CD8-positive, alpha-beta memory T cell (primary cell): ENCODE results near the gene RC3H2. TPM values are rescaled to one million over a fixed set of nuclear protein-coding genes. Genes with fewer than 3 reads are reported as not detected.

Experiments used
- CTCF ChIA-PET: fragments of 350-600 bp; sonication (Branson Sonifier 250); formaldehyde crosslinking; loops from one replicate; lab custom pipeline; 2021; ENCODE audit warnings: antibody characterized with exemption; lab: Charles Lee
- POLR2A ChIA-PET: fragments of 350-600 bp; sonication (Branson Sonifier 250); formaldehyde crosslinking; loops from one replicate; lab custom pipeline; 2021; ENCODE audit warnings: antibody characterized with exemption; lab: Charles Lee
- DNase-seq, 5 donors: peaks; one replicate each; pipeline versions ENCODE4 v3.0.0 to v3.0.0-alpha.2; 2020 to 2022; ENCODE audit warnings: mixed read lengths in 1 of 5
- H3K27ac ChIP-seq: one replicate; pipeline ENCODE4 v1.7.0; 2013; ENCODE audit warnings: low read depth, mild to moderate bottlenecking, low read length, moderate library complexity
- H3K27me3 ChIP-seq: 2 replicates; pipeline ENCODE4 v1.7.0; 2013; ENCODE audit warnings: low read length, mild to moderate bottlenecking; ENCODE audit not compliant: insufficient read depth, poor library complexity, severe bottlenecking
- H3K36me3 ChIP-seq: 2 replicates; pipeline ENCODE4 v1.7.0; 2013; ENCODE audit warnings: mild to moderate bottlenecking, low read length, moderate library complexity; ENCODE audit not compliant: insufficient read depth
- H3K4me1 ChIP-seq: 2 replicates; pipeline ENCODE4 v1.7.0; 2013; ENCODE audit warnings: mild to moderate bottlenecking, low read length, moderate library complexity; ENCODE audit not compliant: insufficient read depth
- H3K4me3 ChIP-seq: 2 replicates; pipeline ENCODE4 v1.7.0; 2013; ENCODE audit warnings: mild to moderate bottlenecking, low read length
- H3K9me3 ChIP-seq: 2 replicates; pipeline ENCODE4 v1.7.0; 2013; ENCODE audit warnings: mild to moderate bottlenecking, low read length
- H3K27ac Mint-ChIP-seq, 8 donors: one replicate each; pipeline ENCODE4 v1.8.0; 2020 to 2021; ENCODE audit warnings: mixed read lengths in 8 of 8, mild to moderate bottlenecking in 6 of 8, inconsistent platforms in 3 of 8, moderate library complexity in 3 of 8
- H3K27me3 Mint-ChIP-seq, 2 donors: one replicate each; pipeline ENCODE4 v1.8.0; 2020 to 2021; ENCODE audit warnings: mixed read lengths in 2 of 2, mild to moderate bottlenecking in 1 of 2, moderate library complexity in 1 of 2
- H3K36me3 Mint-ChIP-seq, 3 donors: one replicate each; pipeline ENCODE4 v1.8.0; 2020 to 2021; ENCODE audit warnings: mixed read lengths in 3 of 3, inconsistent platforms in 1 of 3, mild to moderate bottlenecking in 1 of 3
- H3K4me1 Mint-ChIP-seq, 3 donors: one replicate each; pipeline ENCODE4 v1.8.0; 2020 to 2021; ENCODE audit warnings: mixed read lengths in 3 of 3, inconsistent platforms in 1 of 3, mild to moderate bottlenecking in 1 of 3
- H3K4me3 Mint-ChIP-seq, 7 donors: one replicate each; pipeline ENCODE4 v1.8.0; 2020 to 2021; ENCODE audit warnings: mixed read lengths in 7 of 7, mild to moderate bottlenecking in 6 of 7, moderate library complexity in 4 of 7, inconsistent platforms in 2 of 7
- H3K9me3 Mint-ChIP-seq, 5 donors: one replicate each; pipeline ENCODE4 v1.8.0; 2020 to 2022; ENCODE audit warnings: mixed read lengths in 5 of 5, mild to moderate bottlenecking in 3 of 5, moderate library complexity in 2 of 5, inconsistent platforms in 1 of 5
- polyA plus RNA-seq: library from polyadenylated mRNA; unstranded; fragments of 300-500 nt; fragmentation: Illumina TruSeq; gene quantifications from one replicate; pipeline ENCODE4 v1.2.3, GENCODE V29; 2021
- total RNA-seq, 2 experiments: library from RNA; stranded (reverse); gene quantifications; one replicate each; pipeline ENCODE4 v1.2.3, GENCODE V29; 2021

Gene RC3H2
- total and polyA plus RNA-seq, 3 experiments from 2014 or later, result 32.1 to 34.4 (median 34.0) TPM

- Mint-ChIP-seq H3K36me3 (peaks cover 0 to 13% (median 0%) of the 10 kb centered on the region in 3 donors), H3K27ac (peak within 1 kb of the TSS in 6 of 8 donors; percentile 88 to 98 (median 96)), H3K4me1 (peaks cover 23 to 35% (median 28%) of the 10 kb centered on the region in 3 donors), H3K9me3 (no peaks in the 10 kb centered on the region), H3K4me3 (no peak within 1 kb of the TSS), H3K27me3 (no peaks in the 10 kb centered on the region)
- POLR2A ChIA-PET, result interaction anchor here (1.2 to 3.6 kb wide), 4 partner anchors 9 to 27 kb away, joined by 4 to 29 read pairs (median 16); partner anchors contain the start of genes RABGAP1, RC3H2 and ZBTB6
- Histone ChIP-seq H3K9me3 (no peaks in the 10 kb centered on the region), H3K4me1 (peaks cover 29% of the 10 kb centered on the region), H3K27me3 (no peaks in the 10 kb centered on the region), H3K27ac (peak within 1 kb of the TSS; percentile 78), H3K36me3 (no peaks in the 10 kb centered on the region), H3K4me3 (peak within 1 kb of the TSS; percentile 79)
- CTCF ChIA-PET, result interaction anchor here (1.1 to 1.5 kb wide), 3 partner anchors 16 to 64 kb away, joined by 3 to 8 read pairs (median 4); partner anchors contain the start of gene ZBTB6
- DNase-seq, result peak; percentile 85 to 92 (median 88)
These were observed 26.3 kb upstream of the RC3H2 start, which contains the start of gene ZBTB26 for GRCh38 chr9:122931226-122932121. Gene ZBTB26 (minus strand): TSS chr9:122931512. CDS start chr9:122919934, 11,578 bp downstream.

GRCh38 chr9:122930541-122931225 is 25.5 kb upstream of the RC3H2 start:
- DNase-seq, result no peak
- Histone ChIP-seq H3K27ac (peak overlapping the region; percentile 78), H3K4me3 (peak overlapping the region; percentile 79), H3K27me3 (no peaks in the 10 kb centered on the region), H3K36me3 (no peaks in the 10 kb centered on the region), H3K4me1 (peaks cover 29% of the 10 kb centered on the region), H3K9me3 (no peaks in the 10 kb centered on the region)
- POLR2A ChIA-PET, result interaction anchor here (1.2 to 3.6 kb wide), 3 partner anchors 10 to 26 kb away, joined by 4 to 29 read pairs (median 16); partner anchors contain the start of genes RABGAP1 and RC3H2
- H3K27ac Mint-ChIP-seq, result peak overlapping the region in 1 of 8 donors; percentile 93
- no peaks in the 10 kb centered on the region for H3K9me3 Mint-ChIP-seq
- CTCF ChIA-PET, result interaction anchor here (1.2 to 1.5 kb wide), 3 partner anchors 15 to 419 kb away, joined by 4 to 8 read pairs (median 5); partner anchors contain the start of gene ZBTB6
- H3K36me3 Mint-ChIP-seq, result peaks cover 0 to 12% (median 0%) of the 10 kb centered on the region in 3 donors
- no peaks in the 10 kb centered on the region for H3K27me3 Mint-ChIP-seq
- peaks cover 23 to 30% (median 24%) of the 10 kb centered on the region in 3 donors for H3K4me1 Mint-ChIP-seq
- H3K4me3 Mint-ChIP-seq, result no peak overlapping the region

- Mint-ChIP-seq H3K9me3 (no peaks in the 10 kb centered on the region), H3K27ac (no peak overlapping the region), H3K4me1 (peaks cover 20 to 26% (median 22%) of the 10 kb centered on the region in 3 donors), H3K4me3 (no peak overlapping the region), H3K36me3 (peaks cover 0 to 9% (median 0%) of the 10 kb centered on the region in 3 donors), H3K27me3 (no peaks in the 10 kb centered on the region)
- no peak overlapping the region for H3K4me3 ChIP-seq
- peaks cover 29% of the 10 kb centered on the region for H3K4me1 ChIP-seq
- no peaks in the 10 kb centered on the region for H3K27me3 ChIP-seq
- no peaks in the 10 kb centered on the region for H3K9me3 ChIP-seq
- ChIA-PET POLR2A (interaction anchor here (3.6 kb wide), 2 partner anchors 11 to 25 kb away, joined by 16 to 29 read pairs; partner anchors contain the start of genes RABGAP1 and RC3H2), CTCF (interaction anchor here (1.4 to 1.5 kb wide), 2 partner anchors 17 to 420 kb away, joined by 5 read pairs; partner anchors contain the start of gene ZBTB6)
- no peak overlapping the region for H3K27ac ChIP-seq
- no peak for DNase-seq
- H3K36me3 ChIP-seq, result no peaks in the 10 kb centered on the region
These were observed 24.7 kb upstream of the RC3H2 start for GRCh38 chr9:122929796-122930354.

- Mint-ChIP-seq H3K4me3 (no peak overlapping the region), H3K27me3 (no peaks in the 10 kb centered on the region), H3K36me3 (peaks cover 0 to 36% (median 12%) of the 10 kb centered on the region in 3 donors), H3K4me1 (peaks cover 8 to 17% (median 8%) of the 10 kb centered on the region in 3 donors), H3K27ac (no peak overlapping the region), H3K9me3 (no peaks in the 10 kb centered on the region)
- ChIA-PET POLR2A (interaction anchor here (0.5 kb wide), 1 partner anchor 96 kb away, joined by 6 read pairs; no protein-coding TSS in a partner anchor), CTCF (no interaction called here)
- H3K4me1 ChIP-seq, result no peaks in the 10 kb centered on the region
- H3K9me3 ChIP-seq, result no peaks in the 10 kb centered on the region
- no peak overlapping the region for H3K27ac ChIP-seq
- no peak for DNase-seq
- H3K27me3 ChIP-seq, result no peaks in the 10 kb centered on the region
- H3K36me3 ChIP-seq, result peaks cover 6% of the 10 kb centered on the region
- H3K4me3 ChIP-seq, result no peak overlapping the region
These were observed 18.8 kb upstream of the RC3H2 start for GRCh38 chr9:122923947-122924346.

GRCh38 chr9:122922713-122923112 is 17.6 kb upstream of the RC3H2 start:
- no peak overlapping the region for H3K4me3 Mint-ChIP-seq
- Histone ChIP-seq H3K4me1 (no peaks in the 10 kb centered on the region), H3K27ac (no peak overlapping the region), H3K36me3 (peaks cover 6% of the 10 kb centered on the region), H3K4me3 (no peak overlapping the region), H3K9me3 (no peaks in the 10 kb centered on the region), H3K27me3 (no peaks in the 10 kb centered on the region)
- POLR2A ChIA-PET, result no interaction called here
- CTCF ChIA-PET, result no interaction called here
- peaks cover 8 to 17% (median 8%) of the 10 kb centered on the region in 3 donors for H3K4me1 Mint-ChIP-seq
- DNase-seq, result no peak
- no peaks in the 10 kb centered on the region for H3K27me3 Mint-ChIP-seq
- H3K36me3 Mint-ChIP-seq, result peaks cover 0 to 44% (median 17%) of the 10 kb centered on the region in 3 donors
- H3K27ac Mint-ChIP-seq, result no peak overlapping the region
- H3K9me3 Mint-ChIP-seq, result no peaks in the 10 kb centered on the region

GRCh38 chr9:122918310-122918709 is 13.2 kb upstream of the RC3H2 start:
- ChIA-PET CTCF (no interaction called here), POLR2A (no interaction called here)
- DNase-seq, result no peak
- H3K27me3 ChIP-seq, result no peaks in the 10 kb centered on the region
- Mint-ChIP-seq H3K36me3 (peaks cover 0 to 40% (median 17%) of the 10 kb centered on the region in 3 donors), H3K9me3 (no peaks in the 10 kb centered on the region), H3K4me3 (no peak overlapping the region), H3K27ac (no peak overlapping the region), H3K4me1 (peaks cover 3 to 11% (median 10%) of the 10 kb centered on the region in 3 donors), H3K27me3 (no peaks in the 10 kb centered on the region)
- peaks cover 4% of the 10 kb centered on the region for H3K4me1 ChIP-seq
- H3K4me3 ChIP-seq, result no peak overlapping the region
- H3K9me3 ChIP-seq, result no peaks in the 10 kb centered on the region
- H3K36me3 ChIP-seq, result peaks cover 6% of the 10 kb centered on the region
- H3K27ac ChIP-seq, result no peak overlapping the region
